Uterus (tissue), 2 donors: ENCODE measurements around the gene NECTIN2.

ENCODE experiments used
- POLR2A ChIP-seq, 2 donors: fragments of 450-650 bp; IDR thresholded peaks; one replicate each; pipeline ENCODE4 v1.6.1; 2016; ENCODE audit warnings: antibody characterized with exemption in 2 of 2, mild to moderate bottlenecking in 1 of 2, moderate library complexity in 1 of 2
- TF ChIP-seq, protein P1 (sequence below), 4 experiments: fragments of 200-600 bp in 2 of 4; fragments of 450-650 bp in 2 of 4; sonication (generic) in 2 of 4; IDR thresholded peaks; one replicate each; pipeline ENCODE4 v1.5.1; 2016 to 2019; ENCODE audit warnings: antibody characterized with exemption in 4 of 4, mild to moderate bottlenecking in 2 of 4, moderate library complexity in 1 of 4

DNA sequence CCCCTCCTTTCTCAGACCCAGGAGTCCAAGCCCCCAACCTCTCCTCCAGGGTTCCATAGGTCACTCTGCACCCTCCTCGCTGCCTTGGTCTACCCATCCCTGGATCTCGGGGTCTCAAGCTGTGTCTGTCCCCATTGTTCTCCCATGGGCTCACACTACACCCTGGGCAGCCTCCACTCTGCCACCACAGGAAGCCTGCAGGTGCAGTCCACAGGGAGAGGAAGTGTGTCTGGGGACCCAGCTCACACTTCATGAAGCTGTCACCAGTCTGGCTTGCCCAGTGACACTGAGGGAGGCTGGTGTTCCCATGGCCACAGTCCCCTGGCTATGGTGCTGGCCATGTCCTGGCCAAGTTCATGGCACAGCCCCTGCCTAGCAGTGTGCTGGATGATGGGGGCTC is 5.3 kb downstream of the NECTIN2 start:
- TF ChIP-seq, protein P1, sequence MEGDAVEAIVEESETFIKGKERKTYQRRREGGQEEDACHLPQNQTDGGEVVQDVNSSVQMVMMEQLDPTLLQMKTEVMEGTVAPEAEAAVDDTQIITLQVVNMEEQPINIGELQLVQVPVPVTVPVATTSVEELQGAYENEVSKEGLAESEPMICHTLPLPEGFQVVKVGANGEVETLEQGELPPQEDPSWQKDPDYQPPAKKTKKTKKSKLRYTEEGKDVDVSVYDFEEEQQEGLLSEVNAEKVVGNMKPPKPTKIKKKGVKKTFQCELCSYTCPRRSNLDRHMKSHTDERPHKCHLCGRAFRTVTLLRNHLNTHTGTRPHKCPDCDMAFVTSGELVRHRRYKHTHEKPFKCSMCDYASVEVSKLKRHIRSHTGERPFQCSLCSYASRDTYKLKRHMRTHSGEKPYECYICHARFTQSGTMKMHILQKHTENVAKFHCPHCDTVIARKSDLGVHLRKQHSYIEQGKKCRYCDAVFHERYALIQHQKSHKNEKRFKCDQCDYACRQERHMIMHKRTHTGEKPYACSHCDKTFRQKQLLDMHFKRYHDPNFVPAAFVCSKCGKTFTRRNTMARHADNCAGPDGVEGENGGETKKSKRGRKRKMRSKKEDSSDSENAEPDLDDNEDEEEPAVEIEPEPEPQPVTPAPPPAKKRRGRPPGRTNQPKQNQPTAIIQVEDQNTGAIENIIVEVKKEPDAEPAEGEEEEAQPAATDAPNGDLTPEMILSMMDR (IDR thresholded peaks at IDR 0.05), result no peak
- no peak for TF ChIP-seq POLR2A (IDR thresholded peaks at IDR 0.05)
